ENCODE data around the gene QPCT.
"Not testable (repeated sequence)": the region's sequence is repeated elsewhere in the genome, so short reads cannot be mapped to it uniquely, and the experiment has no call there.

QPCT gene

DNA sequence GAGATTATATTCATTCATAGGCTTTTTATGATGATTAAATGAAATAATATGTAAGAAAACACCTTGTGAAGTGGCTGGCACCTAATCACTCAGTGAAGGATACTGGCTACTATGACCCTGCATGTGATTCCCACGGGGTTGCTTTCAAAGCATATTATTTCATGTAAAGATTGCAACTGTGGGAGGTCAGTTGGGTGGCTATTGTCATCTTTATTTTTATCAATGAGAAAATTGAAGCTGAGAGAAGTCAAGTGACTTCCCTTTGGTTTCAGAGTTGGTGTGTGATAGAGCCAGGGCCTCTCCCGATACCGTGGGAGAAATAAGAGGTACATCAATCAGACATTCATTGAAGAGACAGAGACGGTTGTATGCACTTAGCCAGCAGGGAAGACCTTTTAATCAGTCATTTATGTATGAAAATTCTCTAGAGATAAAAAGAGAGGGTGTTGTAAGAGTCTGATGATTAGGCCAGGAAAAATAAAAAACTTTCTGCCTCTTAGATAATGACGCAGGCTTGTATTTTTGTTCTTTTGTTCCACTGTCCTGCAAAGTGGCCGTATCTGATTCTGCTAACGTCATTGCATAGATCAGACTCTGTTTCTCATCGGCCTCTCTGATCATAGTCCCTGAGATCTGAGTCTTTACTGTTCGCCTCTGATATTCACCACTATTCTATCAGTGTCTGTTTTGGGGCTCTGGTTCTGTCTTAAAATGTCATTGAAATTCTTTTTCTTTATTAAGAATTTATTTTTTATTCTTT, 50.5 kb downstream of the QPCT start:
- no peak for DNase-seq

DNA sequence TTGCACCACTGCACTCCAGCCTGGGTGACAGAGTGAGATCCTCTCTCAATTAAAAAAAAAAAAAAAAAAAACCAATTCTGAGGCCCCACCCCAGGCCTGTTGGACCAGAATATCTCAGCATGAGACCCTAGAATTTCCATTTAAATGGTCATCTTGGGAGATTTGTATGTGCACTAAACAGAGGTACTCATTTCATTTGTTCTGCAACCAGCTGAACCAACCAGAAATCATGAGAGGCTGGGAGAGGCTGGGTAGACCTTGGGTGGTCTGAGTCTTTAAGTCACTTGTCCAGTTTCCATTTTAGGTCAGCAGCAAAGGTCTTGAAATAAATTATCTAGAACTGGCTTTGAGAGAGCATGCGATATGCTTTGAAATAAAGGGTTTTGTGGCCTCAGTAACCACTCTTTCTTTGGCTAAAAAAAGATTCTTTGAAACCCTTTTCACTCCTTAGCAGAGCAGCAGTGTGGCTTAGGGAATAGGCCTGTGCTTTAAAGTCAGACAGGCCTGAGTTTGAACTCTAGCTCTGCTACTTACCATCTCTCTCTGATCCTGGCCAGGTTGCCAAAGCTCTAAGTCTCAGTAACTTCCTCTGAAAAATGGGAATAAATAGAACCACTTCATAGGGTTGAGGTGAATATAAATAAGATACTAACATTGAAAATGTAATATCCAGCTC, 52.6 kb downstream of the QPCT start:
- no peak for DNase-seq

DNA sequence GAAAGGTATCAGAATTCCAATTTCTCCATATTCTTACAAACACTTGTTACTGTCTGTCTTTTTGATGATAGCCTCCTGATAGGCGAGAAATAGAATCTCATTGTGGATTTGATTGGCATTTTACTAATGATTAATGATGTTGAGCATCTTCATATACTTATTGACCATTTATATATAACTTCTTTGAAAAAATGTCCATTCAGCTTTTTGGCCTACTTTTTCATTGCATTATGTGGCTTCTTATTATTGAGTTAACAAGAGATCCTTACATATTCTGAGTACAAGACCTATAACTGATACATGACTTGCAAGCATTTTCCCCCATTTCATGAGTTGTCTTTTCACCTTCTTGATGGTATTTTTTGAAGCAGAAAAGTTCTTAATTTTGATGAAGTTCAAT, 54.6 kb downstream of the QPCT start:
- DNase-seq = no peak

DNA sequence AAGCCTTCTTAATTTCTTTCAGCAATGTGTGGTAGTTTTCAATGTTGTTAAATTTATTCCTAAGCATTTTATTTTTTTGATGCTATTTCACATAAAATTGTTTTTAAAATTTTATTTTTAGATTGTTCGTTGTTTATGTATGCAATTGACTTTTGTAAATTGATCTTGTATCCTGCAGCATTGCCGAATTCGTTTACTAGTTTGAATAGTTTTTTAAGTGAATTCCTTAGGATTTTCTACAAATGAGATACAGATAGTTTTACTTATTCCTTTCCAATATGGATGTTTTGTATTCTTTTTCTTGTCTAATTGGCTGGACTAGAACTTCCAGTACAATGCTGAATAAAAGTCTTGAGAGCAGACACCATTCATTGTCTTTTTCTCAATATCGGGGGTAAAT, 55.6 kb downstream of the QPCT start:
- DNase-seq = no peak

DNA sequence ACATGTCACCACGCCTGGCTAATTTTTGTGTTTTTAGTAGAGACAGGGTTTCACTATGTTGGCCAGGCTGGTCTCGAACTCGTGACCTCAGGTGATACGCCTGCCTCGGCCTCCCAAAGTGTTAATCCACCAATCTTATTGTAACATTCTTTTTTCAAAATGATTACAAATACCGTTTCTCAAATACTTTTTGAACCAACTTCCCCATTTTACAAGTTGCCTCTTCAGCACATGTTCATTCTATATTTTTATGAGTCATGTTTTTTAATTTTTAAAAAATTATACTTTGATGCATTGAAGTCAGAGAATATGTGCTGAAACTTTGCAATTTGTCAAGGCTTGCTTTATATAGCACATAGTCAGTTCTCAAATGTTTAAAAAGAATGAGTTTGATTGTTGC, 58.2 kb downstream of the QPCT start:
- DNase-seq = no peak

DNA sequence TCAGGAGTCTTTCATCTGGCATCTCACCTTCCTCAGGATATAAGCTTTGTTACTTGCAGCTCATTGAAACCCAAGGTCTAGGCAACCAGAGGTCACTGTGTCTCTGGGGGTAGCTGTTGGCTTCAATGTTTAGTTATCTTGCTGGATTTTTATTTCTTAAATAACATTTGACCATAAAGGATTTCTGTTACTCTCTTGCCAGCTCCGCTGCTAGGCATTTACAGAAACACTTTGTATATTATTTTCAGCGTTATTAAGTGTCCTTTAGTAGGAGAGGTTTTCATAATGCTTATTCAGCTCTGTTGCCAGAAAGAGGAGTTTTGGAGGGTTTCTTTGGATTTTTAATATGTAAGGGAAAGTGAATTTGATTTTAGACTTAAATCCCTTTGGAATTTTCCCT, 61.4 kb downstream of the QPCT start:
- no peak for DNase-seq

DNA sequence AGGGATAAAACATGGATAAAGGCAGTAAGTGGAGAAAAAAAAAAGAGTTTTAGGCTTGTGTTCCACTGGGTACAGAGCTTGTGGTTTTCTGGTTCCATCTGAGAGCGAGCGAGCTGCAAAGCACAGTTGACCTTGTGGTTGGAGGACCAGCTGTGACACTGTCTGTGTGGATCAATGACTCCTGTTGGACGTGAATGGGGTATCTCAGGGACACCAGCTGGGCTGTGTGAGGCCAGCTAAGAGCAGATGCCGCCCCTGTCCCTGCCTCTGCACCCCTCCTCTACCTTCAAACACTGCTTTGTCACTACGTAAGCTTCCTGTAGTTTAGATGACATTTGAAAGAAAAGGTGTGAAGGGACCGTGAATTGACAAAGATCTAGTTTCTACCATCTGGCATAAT, 67.8 kb downstream of the QPCT start:
- DNase-seq = no peak

DNA sequence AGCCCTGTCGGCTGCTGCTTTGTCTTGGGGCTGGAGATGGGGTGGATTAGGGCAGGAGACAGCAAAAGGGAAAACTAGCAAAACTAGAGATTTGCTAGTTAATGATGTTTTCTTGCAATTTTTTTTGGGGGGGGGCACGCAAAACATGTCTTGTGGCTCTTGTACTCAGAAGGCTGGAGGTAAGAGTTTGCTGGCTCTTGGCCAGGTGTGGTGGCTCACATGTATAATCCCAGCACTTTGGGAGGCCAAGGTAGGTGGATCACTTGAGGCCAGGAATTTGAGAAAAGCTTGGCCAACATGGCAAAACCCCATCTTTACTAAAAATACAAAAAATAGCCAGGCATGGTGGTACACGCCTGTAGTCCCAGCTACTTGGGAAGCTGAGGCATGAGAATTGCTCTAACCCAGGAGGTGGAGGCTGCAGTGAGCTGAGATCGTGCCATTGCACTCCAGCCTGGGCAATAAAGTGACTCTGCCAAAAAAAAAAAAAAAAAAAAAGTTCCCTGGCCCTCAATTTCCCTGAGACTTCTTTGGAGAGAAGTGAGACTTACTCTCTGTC, 69.6 kb downstream of the QPCT start:
- DNase-seq = not testable (repeated sequence)

DNA sequence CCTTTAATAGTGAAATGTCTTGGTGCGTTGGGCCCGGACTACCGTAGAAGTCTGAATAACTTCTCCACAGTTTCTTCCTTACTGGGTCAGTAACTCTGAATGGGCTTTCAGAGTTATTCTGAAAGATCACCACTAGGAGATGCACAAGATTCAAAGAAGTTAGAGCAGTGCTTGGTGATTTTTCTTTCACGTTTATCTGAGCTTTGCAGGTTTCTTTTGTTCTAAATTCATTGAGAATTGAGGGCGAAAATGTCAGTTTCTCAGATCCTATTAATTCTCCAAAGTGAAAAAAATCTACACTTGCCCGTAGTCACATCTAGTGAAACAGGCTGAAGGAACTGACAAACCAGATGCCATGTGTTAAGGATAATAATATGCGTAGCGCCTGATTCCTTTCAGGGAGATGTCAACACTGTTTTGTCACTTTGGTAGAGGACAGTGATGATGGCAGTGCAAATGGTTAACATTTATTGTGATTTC, 70.1 kb downstream of the QPCT start:
- peak; percentile 19 for DNase-seq

DNA sequence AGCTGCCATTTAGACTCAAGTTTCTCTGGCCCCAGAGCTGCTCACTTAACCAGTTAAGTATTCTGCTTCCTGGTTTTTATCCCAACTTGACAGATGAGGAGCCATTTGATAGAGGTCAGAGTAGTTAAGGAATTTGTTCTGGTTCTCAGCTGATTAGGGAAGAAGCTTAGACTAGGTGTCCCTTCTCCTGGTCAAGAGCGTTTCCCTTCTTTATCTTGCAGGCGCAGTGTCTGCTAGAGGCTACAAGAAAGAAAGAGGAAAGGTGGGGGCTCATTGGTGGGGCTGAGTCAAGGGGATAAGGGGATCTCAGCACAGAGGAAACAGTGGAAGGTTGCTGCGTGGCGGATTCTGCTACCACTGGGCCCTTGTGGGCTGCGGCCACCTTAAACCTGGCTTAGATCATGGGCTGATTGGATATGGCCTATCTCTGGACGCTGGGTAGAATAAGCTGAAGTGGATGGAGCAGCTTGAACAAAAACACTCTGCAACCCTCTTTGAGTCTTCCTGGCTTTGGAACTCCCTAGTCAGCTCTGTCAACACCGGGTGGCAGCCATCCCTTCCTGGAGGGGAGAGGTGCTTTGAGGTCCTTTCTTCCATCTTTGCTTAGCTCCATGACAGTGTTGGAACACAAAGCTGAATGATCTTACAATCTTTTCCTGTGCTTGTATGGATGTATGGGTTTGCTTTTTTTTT, 70.8 kb downstream of the QPCT start:
- DNase-seq = peak; percentile 2

DNA sequence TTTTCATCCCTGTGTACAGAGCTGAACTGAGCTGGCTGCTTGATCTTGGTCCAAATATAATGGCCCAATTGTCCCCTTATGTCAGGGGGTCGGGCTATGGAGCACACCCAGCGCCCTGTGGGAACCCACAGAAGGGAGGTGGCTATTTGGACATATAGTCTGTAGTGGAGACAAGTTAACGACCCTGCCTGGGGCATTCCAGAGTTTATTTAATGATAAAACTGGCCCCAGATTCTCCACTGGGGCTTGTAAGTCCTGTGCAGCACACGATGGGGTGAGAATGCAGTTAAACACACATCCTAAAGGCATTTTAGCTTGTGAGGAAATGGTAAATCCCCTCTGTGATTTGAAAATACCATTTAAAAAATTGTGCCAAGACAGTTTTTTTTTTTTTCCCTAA, 72.9 kb downstream of the QPCT start:
- DNase-seq = no peak

DNA sequence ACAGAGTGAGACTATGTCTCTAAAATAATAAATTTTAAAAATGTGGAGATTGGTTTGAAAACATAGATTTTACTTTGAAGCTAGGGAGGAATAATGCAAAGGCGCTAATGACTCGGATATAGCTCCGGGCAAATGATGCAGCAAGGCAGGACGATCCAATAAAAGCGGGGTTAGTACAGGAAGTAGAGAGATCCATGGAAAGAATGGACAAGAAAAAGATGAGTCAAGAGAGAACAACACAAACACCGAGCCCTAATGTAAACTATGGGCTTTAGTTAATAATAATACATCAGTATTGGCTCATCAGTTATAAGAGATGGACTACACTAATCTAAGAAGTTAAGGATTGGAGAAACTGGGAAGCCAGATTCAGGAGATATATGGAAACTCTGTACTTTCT, 74.5 kb downstream of the QPCT start:
- DNase-seq = no peak

DNA sequence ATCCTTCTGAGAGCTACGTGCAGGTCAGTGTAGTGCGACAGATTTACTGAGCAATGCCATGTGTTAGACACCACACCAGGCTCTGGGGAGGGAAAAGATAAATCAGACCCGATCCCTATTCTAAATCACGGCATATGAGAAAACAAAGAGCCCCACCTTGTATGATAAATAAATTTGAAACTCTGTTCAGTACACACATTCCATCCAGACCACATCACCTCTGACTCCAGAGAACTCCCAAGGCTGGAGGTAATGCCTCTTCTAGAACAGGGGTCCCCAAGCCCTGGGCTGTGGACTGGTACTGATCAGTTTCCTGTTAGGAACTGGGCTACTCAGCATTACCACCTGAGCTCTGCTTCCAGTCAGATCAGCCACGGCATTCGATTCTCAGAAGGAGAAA, 77.3 kb downstream of the QPCT start:
- no peak for DNase-seq

DNA sequence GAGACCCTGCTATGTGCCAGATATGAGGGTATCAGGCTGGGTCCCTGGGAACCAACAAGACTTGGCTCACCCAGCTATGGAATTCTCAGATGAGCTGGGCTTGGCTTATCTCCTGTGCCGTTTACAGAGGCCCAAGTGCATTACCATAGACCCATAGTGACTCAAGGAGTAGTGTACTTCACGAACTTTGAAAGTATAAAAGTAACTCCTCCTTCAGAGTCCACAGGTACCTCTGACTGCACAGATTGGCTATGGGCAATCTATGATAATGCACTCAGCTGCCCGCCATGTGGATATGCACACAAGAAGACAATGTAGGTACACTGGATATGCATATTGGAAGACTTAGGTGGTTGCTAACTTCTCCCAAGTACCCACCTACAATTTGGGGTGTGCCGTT, 78.4 kb downstream of the QPCT start:
- DNase-seq = no peak

All from NCI-H510A (cell line).